GM03348 (cell line): Measurements from ENCODE around the gene RFTN2.
A peak's percentile ranks its signal among the peaks of the same experiment; 100 is the strongest.
"Not testable (repeated sequence)": the region's sequence is repeated elsewhere in the genome, so short reads cannot be mapped to it uniquely, and the experiment has no call there.

Experiments
- DNase-seq: peaks from one replicate; pipeline ENCODE4 v3.0.0; 2012; ENCODE audit warnings: low spot score

Gene RFTN2

DNA sequence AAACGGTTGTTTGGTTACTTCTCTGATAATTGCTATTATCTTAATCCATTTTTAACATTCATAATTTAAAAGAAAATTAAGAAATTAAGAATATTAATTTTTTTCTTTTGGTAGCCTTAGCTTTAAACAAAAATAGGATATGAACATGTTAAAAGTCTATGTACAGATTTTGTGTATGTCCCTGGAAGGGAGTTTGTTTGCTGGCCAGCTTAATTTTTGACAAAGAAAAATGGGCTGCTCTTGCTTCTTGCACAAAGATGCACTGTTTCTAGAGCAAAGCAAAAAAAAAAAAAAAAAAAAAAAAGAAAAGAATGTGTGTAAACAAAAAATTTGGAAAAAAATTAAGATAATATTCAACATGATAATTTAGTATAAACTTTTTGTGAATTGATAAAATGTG is 1.3 kb downstream of the RFTN2 start:
- no peak for DNase-seq

- no peak for DNase-seq
Measured at GRCh38 chr2:197673606-197674005, 1.8 kb downstream of the RFTN2 start.

DNA sequence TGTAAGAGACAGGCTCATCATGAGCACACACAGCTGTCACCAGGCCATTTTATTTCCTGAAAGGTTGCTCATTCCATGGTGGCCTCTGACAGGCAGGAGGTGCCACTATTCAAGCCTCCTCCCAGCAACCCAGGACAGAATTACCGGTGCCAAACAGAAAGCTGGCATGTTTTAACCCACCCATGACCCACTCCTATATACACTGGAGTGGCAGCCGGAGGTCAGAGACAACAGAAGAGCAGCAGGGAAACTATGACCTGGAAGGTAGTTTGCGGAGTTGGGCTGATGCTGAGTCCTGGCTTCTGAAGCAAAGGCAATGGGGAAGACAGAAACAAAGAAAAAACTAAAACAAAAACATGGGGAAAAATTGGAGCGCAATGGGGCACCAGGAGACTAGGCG is 2.3 kb downstream of the RFTN2 start:
- DNase-seq = no peak

GRCh38 chr2:197672371-197672893 is 3.0 kb downstream of the RFTN2 start:
- no peak for DNase-seq

DNA sequence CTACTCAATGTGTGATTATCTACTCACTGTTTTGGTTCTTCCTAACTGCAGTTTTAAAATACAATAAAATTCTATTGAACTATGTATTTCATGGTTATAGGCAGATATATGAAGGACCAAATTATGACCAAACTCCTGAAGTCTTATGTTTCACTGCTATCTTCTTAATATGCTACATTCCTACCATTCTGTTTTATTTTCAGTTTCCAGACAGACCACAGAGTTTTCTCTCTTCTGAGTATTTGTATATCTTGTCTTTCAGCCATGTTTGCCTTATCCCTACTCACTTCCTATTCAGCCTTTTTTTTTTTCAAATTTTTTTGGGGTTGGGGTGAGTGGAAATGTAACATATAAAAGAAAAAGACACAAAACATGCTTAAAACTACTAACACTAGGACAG is 6.3 kb downstream of the RFTN2 start:
- DNase-seq = no peak

DNA sequence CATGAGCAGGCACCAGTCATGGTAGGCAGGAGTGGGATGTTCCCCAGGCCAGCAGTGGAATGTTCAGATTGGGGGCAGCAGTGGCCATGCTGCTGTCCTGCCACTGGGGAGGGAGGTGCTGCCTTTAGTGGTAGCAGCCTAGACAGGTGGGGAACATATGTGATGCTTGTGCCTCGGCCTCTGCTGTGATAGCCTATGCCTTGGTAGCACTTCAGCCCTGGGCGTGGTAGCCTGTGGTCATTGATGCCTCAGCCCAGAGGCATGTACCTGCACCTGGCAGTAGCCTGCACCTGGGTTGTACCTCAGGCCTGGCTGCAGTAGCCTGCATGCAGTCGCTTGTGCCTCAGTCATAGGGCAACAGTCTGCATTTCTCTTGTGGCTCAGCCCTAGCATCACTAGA is 7.1 kb downstream of the RFTN2 start:
- no peak for DNase-seq

DNA sequence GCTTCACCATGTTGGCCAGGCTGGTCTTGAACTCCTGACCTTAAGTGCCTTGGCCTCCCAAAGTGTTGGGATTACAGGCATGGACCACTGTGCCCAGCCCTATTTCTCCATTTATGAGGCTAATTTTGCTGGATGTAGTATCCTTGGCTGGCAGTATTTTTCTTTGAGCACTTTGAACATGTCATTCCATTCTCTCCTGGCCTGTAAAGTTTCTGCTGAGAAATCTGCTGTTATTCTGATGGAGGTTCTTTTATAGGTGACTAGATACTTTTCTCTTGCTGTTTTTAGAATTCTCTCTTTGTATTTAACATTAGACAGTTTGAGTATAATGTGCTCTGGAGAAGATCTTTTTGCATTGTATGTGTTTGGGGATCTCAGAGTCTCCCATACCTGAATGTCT is 9.1 kb downstream of the RFTN2 start:
- DNase-seq = no peak

DNA sequence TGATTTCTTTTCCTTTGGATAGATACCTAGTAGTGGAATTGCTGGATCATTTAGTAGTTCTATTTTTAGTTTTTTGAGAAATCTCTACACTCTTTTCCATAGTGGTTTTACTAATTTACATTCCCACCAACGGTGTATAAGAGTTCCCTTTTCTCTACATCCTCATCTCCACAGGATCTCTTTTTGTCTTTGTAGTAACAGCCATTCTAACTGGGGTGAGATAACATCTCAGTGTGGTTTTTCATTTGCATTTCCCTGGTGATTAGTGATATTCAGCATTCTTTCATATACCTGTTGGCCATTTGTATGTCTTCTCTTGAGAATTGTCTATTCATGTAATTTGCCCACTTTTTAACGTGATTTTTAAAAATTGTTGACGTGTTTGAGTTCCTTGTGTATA is 13.8 kb downstream of the RFTN2 start:
- no peak for DNase-seq

DNA sequence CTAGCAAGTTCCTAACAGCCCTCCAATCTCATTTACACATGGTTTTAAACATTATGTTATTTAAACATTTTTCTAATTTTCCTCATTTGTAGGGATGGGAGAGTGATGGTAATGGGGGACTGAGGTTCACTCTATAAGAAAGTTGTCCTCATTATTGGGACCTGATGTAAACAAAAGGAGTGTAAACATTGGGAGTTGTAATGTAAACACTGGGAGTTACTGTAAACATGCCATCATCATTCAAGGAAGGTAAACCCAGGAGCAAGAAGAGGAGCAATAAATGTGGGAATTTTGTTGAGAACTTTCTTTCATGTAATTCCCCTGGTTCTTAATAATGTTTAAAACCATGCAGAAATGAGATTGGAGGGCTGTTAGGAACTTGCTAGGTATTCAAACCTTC is 17.8 kb downstream of the RFTN2 start:
- no peak for DNase-seq

DNA sequence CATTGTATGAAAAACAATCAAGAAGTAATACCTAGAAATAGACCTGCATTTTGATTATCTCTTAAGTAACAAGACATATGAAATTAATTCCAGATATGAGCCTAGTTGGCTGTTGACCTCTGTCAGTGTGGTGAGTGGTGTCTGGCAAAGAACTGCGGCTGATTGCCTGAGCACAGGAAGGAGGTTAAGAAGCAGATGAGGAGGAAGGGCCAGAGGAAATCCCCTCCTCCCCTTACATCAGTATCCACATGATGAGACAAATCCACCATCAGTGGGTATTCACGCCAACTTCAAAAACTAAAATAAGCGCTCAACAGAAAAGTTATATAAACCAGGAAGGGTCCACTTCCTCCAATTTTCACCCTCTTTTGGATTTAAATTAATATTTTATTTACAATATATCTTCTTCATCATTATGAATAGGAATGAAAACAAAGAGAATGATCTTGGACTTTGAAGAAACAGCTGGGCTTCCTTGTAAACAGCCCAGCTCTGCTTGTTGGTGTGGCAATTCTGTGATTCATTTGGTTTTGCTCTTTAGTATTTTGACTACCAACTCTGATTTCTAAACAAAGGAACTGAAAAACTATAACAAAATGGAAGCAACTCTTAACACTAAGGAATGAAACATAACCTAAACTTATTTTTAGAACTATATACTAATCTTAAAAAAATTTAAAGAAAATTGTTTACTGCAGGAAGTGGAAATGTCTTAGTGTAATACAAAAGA is 27.3 kb downstream of the RFTN2 start:
- peak; percentile 18 for DNase-seq

- DNase-seq = no peak
Measured at GRCh38 chr2:197641666-197642065, 33.7 kb downstream of the RFTN2 start.

GRCh38 chr2:197640571-197641122 is 34.7 kb downstream of the RFTN2 start:
- DNase-seq = not testable (repeated sequence)

DNA sequence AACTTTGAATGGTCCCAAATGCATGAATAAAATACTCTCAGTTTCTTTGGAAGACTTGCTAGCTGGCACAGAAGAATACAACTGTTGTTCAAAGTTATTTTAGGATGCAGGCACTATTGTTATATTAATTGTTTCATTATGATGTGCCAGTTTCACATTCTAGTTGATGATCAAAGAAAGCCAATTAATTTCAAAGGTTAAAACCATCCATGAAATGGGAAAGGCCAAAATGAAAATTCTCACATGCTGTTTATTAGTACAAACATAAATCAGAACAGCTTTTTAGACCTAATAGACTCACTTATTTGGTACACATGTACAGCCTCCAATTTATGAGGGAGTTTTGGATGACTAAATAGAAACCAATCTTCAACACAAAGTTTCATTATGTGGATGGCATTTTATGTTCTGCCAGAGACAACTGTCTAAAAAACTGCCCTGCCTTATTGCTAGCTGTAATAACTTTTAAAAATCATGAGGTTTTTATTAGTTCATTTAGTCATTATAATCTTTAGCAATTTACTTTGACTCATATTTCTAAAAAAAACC is 42.2 kb downstream of the RFTN2 start:
- no peak for DNase-seq

DNA sequence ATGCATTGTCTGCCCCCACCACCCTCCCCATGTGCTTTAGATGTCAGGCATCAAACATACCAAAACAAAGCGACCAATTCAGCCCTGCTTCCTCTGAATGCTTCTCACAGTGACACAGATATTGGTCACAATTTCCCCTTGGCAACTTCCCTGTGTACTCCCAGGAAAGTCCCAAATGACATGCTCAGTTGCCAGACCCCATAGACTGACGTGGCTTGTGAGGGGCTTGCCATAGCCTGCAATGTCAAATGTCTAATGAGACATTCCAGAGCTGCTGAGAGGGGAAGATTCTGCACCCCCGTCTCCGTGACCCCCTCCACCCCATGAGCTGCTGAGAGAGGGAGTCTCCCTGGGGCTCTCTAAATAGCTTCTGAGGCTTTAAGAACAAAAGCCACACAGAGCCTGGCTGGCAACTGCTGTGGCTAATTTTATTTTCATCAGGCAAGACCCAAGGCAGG is 47.3 kb downstream of the RFTN2 start:
- peak; percentile 32 for DNase-seq

DNA sequence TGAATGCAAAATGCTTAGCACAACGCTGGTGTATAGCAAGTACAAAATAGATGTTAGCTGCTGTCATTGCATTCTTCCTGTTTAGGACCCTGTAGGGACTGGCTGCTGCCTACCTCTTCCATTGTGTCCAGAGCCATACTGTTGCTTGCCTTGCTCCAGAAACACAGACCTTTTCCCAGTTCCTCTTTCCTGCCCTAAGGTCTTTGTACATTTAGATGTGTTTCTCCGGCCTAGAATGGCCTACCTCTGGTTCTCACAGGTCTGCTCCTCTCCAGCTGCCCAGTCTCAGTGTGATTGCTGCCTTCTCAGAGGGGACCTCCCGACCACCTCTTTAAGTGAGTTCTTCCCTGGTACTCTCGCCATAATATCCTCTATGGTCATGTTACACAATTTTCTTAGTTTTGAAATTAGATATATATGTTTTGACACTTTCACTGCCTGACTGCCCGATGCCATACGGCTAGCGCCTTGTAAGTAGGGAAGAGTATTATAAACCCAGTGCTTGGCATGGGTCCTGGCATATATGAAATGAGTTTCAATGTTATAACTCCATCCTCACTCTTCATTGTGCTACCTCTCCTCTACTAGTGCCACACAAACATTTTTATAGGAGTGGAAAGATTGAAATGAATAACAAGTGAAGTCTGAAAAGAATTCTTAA is 48.3 kb downstream of the RFTN2 start:
- DNase-seq = no peak

- DNase-seq = no peak
Measured at GRCh38 chr2:197620133-197620532, 55.3 kb downstream of the RFTN2 start.

DNA sequence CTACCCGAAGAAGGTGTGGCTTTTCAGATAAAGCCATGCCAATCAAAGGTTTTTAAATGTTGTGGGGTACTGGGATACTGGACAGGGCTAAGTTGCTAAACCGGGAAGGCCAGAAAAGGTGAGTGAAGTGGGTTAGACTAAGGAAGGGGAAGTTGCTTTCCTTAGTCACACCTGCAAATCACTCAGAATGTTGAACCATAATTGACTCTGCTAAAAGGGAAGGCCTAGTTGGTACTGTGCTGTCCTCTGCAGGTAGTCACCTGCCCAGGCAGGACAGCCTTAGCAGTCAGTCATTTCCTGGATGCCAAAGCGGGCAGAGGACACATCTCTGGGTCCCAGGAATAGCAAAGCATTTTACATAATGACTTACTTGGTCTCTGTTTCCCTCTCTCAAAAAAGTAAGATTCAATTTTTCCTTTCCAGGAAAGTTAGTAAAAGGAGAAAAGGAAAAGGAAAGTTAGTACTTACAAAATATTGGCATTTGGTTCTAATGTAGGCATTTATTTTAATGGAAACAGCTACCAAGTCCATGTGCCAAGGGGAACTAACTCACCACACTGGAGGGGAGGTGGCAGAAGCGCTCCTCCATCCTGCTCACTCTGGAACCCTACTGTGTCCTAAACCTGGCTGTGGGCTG is 60.3 kb downstream of the RFTN2 start:
- no peak for DNase-seq

DNA sequence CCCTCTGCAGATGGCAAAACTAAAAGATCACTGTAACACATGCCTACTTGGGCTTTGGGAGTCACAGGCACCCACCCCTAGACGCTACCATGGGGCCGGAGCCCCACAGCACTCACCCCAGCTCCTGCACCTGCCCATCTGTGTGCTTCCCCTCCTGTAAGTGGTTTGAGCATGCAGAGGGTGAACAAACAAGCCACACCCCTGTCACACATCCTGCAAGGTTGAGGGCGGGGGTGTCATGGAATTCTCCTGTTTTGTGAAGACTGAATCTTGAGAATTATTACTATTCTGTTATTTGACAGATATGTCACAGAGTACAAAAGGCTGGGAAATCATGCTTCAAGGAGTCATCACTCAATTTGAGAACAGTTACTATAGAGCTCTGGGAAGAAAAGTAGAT is 60.9 kb downstream of the RFTN2 start:
- DNase-seq = no peak

DNA sequence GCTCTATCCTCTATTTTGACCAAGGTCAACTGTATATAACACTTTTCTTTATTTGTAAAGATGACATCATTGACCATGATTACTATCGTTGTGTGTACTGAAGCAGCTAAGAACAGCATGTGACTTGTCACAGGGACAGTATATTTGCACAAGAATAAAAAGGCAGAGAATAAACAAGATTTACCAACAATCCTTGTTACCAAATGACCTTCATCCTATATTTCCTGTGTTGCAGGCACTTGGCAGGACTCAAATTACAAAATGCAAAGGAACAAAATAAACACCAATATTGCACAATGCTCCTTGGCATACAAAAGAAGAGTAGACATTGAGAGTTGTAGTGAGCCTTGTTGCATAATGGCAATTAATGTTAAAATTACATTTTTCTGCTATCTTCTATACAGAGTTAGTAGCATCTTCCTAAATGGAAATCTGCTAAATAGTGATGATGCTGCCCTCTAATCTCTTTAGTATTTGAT is 61.8 kb downstream of the RFTN2 start:
- no peak for DNase-seq

DNA sequence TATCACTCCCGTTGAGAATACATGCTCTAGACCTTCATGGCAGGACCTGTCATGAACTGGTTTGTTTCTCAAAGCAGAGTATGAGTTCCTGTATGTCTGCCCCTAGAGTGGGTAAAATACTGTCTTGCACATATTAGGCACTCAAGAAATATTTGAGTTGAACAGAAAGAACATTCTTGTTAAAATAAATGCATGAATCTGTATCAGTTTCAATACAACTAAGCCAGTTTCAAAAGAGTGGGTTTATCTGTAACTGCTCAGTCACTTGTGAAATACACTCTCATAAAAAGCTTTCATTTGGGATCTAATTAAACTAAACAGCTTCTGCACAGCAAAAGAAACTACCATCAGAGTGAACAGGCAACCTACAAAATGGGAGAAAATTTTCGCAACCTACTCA is 69.2 kb downstream of the RFTN2 start:
- no peak for DNase-seq

DNA sequence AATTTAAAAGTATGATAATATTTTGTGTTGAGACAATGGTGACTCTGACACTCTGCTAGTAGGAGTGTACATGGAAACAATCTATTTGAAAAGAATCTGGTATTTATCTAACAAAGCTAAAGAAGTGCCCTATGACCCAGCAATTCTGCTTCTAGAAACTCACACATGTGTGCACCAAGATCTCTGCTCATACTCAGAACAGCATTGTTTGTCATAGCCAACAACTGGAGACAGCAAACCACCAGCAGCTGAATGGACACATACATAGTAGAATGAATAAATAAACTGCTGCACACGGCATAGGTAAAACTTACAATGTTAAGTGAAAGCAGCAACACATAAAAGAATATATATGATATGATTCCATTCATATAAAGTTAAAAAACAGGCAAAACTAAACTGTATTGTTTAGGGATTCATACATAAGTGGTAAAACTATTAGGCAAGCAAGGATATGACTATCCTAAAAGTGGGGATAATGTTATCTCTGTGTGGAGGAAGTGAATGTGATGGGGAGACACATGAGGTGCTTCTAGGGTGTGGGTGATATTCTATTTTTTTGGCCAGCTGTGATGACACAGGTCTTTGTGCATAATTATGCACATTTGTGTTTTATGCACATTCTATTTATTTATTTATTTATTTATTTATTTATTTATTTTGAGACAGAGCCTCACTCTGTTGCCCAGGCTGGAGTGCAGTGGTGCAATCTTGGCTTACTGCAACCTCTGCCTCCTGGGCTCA is 71.1 kb downstream of the RFTN2 start:
- no peak for DNase-seq

DNA sequence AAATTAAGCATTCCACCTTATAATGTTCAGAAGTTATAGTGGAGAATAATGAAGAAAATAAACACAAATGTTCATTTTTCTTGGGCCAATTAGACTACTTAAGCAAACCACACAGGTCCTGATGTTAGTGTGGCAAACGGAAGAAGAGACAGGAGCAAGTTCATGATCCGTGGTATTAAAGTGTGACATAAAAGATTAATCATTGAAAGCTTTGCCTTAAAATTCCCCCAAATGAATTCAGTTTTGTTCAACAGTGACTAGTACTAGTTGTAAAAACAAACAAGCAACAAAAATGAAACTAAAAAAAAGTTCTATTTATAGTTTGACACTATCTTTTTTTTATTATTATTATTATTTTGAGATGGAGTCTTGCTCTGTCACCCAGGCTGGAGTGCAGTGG is 73.7 kb downstream of the RFTN2 start:
- no peak for DNase-seq
